GM13977 (cell line): ENCODE data around the gene SNX30.

Experiments
- DNase-seq: peaks from one replicate; pipeline ENCODE4 v3.0.0; 2012; ENCODE audit warnings: low spot score
- CTCF ChIP-seq: IDR thresholded peaks from 2 replicates; pipeline ENCODE4 v1.5.1; 2012; ENCODE audit warnings: mild to moderate bottlenecking, control low read depth; ENCODE audit not compliant: insufficient read depth; ENCODE audit errors: extremely low read depth, missing control alignments
- in situ Hi-C: fragments of 300-500 bp; cut with MboI; formaldehyde crosslinking; loops from one replicate; pipeline ENCODE4 v1.12.0; 2022; ENCODE audit warnings: low sequenced_read_pairs, low pct_unique_long_range_greater_than_20kb, mixed read lengths, inconsistent platforms; ENCODE audit not compliant: unreplicated experiment

SNX30 gene

GRCh38 chr9:112864403-112864802, 113.8 kb downstream of the SNX30 start:
- no peak for DNase-seq
- no peak for TF ChIP-seq CTCF
- in situ Hi-C loops: no loop called here

- in situ Hi-C loops: no loop called here
- TF ChIP-seq CTCF: no peak
- no peak for DNase-seq
Measured at GRCh38 chr9:112864982-112865381, 114.4 kb downstream of the SNX30 start.

- in situ Hi-C loops: no loop called here
- TF ChIP-seq CTCF: no peak
- DNase-seq: no peak
Measured at GRCh38 chr9:112866662-112867274, 116.2 kb downstream of the SNX30 start.

GRCh38 chr9:112867275-112867991, 116.9 kb downstream of the SNX30 start:
- in situ Hi-C loops: no loop called here
- no peak for TF ChIP-seq CTCF
- no peak for DNase-seq

GRCh38 chr9:112868461-112868860, 117.9 kb downstream of the SNX30 start:
- no peak for TF ChIP-seq CTCF
- DNase-seq: no peak
- in situ Hi-C loops: no loop called here

- no peak for DNase-seq
- in situ Hi-C loops: no loop called here
- no peak for TF ChIP-seq CTCF
Measured at GRCh38 chr9:112869041-112869529, 118.5 kb downstream of the SNX30 start.
